D721Med (cell line): ENCODE results near the gene STAP2.
"Not testable (repeated sequence)": the region's sequence is repeated elsewhere in the genome, so short reads cannot be mapped to it uniquely, and the experiment has no call there.

Experiments
- DNase-seq: peaks from one replicate; pipeline ENCODE4 v3.0.0; 2011; ENCODE audit warnings: low spot score; ENCODE audit not compliant: insufficient read length
- FAIRE-seq: peaks from 2 replicates; lab custom pipeline; 2011; peaks lifted over from hg19 to GRCh38; lab: Jason Lieb, UNC
- CTCF ChIP-seq: IDR thresholded peaks from 2 replicates; pipeline ENCODE4 v1.5.1; 2012; ENCODE audit warnings: mild to moderate bottlenecking, control low read depth; ENCODE audit not compliant: insufficient read depth; ENCODE audit errors: missing control alignments

The STAP2 gene

GRCh38 chr19:4279530-4280422 is 58.9 kb downstream of the STAP2 start:
- TF ChIP-seq CTCF: no peak
- FAIRE-seq: no peak
- DNase-seq: no peak

- DNase-seq (no peak), FAIRE-seq (no peak)
- no peak for TF ChIP-seq CTCF
Measured at GRCh38 chr19:4279267-4279529, 59.4 kb downstream of the STAP2 start.

GRCh38 chr19:4278419-4279266 is 60.0 kb downstream of the STAP2 start, which contains the start of gene SHD:
Gene SHD (plus strand): TSS chr19:4279266. CDS start chr19:4280064, 798 bp downstream.
- TF ChIP-seq CTCF: no peak
- DNase-seq (no peak), FAIRE-seq (no peak)

GRCh38 chr19:4278010-4278409 is 60.6 kb downstream of the STAP2 start:
- no peak for DNase-seq
- FAIRE-seq: no peak

GRCh38 chr19:4277191-4277696 is 61.4 kb downstream of the STAP2 start:
- FAIRE-seq: no peak
- TF ChIP-seq CTCF: no peak
- DNase-seq: no peak

More at GRCh38 chr19:4278010-4278409, 60.6 kb downstream of the STAP2 start:
- no peak for TF ChIP-seq CTCF

- FAIRE-seq, DNase-seq: not testable (repeated sequence)
Measured at GRCh38 chr19:4274321-4274686, 64.3 kb downstream of the STAP2 start.
